NT2/D1 (cell line): ENCODE data around the gene MLLT3.

Experiments
- SUZ12 ChIP-seq: IDR thresholded peaks from 2 replicates; pipeline ENCODE4 v1.6.1; 2011; ENCODE audit not compliant: insufficient read length, insufficient read depth; ENCODE audit errors: extremely low read depth
- ZNF274 ChIP-seq: IDR thresholded peaks from 2 replicates; pipeline ENCODE4 v1.6.1; 2011; ENCODE audit warnings: mild to moderate bottlenecking, low read depth, low read length

DNA sequence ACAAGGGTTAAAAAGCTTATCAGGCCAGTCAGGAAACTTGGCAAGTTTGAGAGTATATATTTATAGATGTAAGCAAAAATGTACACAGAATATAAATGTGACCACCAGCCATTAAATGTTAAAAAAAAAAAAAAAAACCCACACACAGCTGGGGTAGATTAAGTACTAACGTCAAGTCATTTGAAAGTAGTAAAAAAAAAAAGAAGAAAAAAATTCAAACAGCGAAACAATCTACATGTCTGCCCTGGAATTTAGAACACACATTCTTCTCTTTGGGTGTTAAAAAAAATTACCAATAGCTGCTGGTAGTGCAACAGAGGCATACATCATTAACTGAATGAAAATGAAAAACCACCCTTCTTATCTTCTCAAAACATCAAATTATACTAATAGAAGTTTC, 269.7 kb downstream of the MLLT3 start:
- no peak for TF ChIP-seq SUZ12
- no peak for TF ChIP-seq ZNF274
